ENCODE results near the gene TMEM39A.
A peak's percentile ranks its signal among the peaks of the same experiment; 100 is the strongest.

TMEM39A gene, protein sequence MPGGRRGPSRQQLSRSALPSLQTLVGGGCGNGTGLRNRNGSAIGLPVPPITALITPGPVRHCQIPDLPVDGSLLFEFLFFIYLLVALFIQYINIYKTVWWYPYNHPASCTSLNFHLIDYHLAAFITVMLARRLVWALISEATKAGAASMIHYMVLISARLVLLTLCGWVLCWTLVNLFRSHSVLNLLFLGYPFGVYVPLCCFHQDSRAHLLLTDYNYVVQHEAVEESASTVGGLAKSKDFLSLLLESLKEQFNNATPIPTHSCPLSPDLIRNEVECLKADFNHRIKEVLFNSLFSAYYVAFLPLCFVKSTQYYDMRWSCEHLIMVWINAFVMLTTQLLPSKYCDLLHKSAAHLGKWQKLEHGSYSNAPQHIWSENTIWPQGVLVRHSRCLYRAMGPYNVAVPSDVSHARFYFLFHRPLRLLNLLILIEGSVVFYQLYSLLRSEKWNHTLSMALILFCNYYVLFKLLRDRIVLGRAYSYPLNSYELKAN

DNA sequence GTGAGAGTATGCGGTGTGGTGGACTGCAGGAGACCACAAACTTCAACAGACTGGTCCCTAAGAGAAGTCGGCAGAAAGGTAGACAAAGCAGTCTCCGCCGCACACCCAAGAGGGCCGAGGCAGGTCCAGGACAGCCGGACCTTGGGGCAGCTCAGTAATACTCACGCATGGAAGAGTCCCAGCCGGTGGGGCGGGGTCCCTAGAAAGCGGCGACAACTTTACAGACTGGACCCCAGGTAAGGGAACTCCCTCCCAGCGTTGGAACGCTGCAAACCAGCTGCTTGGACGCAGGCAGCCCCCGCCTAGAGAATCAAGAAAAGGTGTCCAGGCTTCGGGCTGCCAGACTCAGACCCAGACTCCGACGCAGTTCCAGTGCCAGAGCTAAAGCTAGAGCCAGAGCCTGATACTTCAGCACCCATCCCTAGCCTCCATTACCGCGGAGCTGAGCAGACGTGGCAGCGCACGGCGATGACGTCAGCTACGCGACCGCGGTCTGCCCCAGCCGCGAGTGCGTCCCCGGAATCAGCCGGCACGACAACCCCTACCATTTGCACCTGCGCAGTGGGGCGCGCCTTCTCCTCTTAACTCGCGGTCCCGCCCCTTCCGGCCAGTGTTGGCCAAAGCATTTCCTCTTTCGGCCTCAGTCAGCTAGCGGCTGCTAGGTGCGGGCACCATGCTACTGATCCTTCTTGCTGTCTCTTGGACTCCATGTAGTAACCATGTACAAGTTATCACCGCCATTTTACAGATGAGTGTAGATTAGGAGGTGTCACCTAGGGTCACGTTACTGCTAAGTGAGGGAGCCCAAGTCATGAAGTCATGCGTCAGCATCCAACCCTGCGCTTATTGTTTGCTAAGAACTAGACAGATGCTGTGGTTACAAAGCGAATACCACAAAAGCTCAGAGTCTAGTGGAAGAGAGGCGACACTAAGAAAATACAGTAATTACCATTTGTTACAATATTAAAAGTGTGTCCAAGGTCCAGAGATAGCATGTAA lies at the start of gene TMEM39A:
Gene TMEM39A, minus strand, starts transcription at position 445 of the 999 bp plus-strand sequence. CDS start 1,541 bp downstream, outside the sequence.
- DNase-seq = peak; percentile 90

DNA sequence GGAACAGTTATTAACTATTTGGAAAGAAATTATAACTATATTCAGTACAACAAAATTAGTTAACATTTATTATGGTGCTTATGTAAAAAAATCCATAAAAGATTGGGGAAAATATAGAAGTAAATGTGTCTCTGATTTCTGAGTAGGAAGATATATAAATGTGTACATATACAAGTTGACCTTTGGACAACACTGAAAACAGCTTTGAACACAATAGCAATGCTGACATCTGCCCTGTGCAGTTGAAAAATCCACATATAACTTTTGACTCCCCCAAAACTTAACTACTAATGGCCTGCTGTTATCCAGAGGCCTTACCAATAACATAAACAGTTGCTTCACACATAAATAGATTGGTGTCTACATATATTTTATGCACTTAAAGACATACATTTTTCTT lies 47.3 kb upstream of the TMEM39A start:
- DNase-seq = no peak

DNA sequence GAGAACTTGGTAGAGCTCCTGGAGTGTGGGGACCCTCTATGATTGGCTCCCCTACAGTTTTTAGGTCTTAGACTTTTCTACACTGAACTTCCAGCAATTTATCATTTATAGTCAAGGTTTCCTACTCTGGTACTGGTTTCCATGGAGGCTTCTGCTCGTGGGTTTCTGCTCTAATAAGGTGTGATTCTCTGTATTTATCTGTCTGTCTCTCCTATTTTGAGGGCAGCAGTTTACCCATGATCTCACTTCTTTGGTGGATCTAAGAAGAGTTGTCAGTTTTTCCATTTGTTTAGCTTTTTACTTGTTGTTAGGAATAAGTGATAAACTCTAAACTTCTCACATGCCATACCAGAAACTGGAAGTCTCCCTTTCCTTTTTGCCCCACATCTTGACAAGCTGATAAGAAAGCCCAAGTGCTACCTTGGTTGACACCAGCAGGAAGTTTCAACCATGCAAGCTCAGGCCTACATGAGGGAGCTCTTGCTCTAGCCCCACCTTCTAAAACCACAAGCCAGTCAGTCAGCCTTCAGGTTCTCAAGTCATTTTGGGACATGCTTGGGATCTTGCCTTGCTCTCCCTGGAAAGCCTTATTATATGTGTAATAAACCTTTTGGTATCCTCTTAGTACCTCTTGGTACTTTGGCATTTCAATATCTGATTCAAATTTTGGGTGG lies 44.9 kb upstream of the TMEM39A start:
- DNase-seq = no peak

DNA sequence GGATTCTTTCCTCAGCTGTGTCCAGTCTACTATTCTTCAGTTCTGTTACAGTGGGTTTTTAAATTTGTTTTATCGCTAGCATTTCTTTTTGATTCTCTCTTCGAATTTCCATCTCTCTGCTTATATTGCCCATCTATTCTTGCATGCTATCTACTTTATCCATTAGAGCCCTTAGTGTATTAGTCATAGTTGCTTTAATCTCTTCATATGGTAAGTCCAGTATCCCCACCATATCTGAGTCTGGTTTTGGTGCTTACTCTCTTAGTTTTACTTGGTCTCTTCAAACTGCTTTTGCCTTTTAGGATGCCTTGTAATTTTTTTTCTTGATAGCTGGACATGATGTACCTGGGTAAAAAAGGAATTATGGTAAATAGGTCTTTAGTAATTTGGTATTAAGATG lies 44.0 kb upstream of the TMEM39A start:
- DNase-seq = no peak

DNA sequence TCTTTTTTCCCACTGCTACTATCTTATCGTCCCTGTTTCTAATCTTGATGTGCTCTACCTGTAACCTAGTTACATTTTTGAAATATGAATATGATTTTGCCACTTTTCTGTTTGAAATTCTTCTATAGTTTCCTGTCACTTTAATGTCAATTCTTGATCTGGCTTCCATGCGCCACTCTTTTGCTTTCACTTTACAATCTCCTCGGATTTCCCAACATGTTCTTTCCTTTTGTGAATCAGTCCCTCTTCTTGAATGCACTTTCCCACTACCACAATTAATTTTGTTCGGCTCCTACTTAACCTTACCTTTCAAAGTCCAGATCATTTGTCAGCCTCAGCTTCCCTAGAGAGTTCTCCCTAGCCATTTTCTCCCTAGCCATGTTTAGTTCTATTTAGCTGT lies 43.2 kb upstream of the TMEM39A start:
- DNase-seq = no peak

DNA sequence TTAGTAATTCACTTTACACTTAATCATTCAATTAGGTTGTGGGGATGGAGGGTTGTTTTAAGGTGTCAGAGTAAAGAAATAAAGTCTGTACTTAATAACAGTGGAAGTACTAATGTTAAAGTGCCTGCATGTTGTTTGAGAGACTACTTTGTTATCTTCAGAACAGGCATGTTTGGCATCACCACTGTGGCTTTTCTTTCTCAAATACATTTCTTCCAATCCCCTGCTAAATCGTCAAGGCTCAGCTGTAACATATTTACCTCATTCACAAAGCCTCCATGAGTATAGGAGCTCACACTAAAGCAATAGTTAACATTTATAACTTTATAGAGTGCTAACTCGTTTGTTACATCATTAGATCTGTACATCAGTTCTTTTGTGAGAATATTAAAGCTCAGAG lies 37.5 kb upstream of the TMEM39A start:
- DNase-seq = no peak

DNA sequence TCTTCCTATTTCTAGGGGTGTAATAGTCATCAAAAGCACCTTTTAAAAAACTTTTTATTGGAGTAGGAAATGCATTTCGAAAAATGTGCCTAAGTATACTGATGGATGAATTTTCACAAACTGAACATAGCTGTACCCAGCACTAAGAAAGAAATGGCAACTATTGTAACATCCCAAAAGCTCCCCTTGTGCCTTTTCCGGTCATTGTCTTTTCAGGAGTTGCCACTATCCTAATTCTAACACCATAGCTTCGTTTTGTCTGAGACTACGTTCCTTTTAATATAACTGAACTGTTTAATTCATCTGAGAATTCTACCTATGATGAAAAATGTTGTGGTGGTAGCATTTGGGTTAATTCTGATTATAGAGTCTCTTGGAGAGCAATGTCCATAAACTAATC lies 36.9 kb upstream of the TMEM39A start:
- no peak for DNase-seq

DNA sequence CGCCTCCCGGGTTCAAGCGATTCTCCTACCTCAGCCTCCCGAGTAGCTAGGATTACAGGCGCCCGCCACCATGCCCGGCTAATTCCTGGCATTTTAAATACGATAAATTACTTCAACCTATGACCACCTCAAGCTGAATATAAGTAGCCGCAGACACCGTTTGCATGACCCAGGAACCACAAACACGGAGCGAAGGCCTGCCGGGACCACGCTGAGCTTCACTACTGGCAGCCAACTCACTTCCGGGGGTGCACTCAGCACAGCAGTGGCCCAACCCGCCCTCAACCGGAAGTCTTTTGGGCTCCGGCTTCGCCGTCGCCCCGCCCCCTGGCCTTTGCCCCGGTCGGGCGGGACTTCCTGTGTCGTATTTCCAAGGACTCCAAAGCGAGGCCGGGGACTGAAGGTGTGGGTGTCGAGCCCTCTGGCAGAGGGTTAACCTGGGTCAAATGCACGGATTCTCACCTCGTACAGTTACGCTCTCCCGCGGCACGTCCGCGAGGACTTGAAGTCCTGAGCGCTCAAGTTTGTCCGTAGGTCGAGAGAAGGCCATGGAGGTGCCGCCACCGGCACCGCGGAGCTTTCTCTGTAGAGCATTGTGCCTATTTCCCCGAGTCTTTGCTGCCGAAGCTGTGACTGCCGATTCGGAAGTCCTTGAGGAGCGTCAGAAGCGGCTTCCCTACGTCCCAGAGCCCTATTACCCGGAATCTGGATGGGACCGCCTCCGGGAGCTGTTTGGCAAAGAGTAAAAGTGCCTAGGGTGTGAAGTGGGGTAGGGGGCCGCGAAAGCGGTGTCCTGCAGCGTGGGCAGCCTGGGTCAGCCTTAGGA lies 35.0 kb upstream of the TMEM39A start, which contains the start of gene TIMMDC1:
Gene TIMMDC1, plus strand, starts transcription at position 362 of the 826 bp plus-strand sequence. Its CDS starts 187 bp downstream, at position 549.
- peak; percentile 88 for DNase-seq

DNA sequence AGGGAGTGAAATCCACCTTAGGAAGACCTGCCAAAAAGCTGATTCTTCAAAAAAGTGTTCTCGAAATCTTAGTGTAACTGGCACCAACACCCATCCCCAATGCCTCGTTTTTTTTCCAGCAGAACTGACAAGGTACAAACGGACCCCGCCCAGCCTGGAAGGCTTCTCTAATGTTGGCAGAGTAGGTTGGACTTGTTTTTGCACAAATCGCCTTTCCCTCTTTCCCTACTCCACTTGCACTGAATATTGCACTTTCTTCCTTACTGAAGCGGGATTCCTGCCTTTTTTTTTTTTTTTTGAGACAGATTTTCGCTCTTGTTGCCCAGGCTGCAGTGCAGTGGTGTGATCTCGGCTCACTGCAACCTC lies 34.4 kb upstream of the TMEM39A start:
- DNase-seq = no peak

DNA sequence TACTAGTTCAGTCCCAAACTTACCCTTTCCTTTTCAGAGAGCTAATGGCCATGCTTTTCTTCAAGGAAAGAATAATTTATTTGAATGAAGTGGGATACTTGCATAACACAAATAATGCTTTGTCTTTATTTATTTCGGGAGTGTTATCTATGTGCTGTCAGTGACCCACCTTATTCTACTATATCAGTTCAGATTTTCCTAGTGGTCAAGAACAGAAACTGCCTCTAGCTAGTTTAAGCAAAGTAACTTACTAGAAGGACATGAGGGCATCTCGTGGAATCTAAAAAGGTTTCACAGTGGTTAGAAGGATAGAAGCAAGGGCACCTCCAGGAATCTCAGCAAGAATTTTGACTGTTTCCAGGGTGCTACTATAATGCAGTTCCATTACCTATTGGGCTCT lies 31.2 kb upstream of the TMEM39A start:
- no peak for DNase-seq

DNA sequence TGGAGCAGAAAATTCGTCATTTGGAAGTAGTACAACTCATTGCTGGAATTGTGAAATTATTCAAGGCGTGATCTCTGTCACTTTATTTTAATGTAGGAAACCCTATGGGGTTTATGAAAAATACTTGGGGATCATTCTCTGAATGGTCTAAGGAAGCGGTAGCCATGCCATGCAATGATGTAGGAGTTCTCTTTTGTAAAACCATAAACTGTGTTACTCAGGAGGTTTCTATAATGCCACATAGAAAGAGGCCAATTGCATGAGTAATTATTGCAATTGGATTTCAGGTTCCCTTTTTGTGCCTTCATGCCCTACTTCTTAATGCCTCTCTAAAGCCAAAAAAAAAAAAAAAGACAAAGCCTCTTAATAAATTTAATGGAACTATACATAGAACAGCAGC lies 29.4 kb upstream of the TMEM39A start:
- no peak for DNase-seq

DNA sequence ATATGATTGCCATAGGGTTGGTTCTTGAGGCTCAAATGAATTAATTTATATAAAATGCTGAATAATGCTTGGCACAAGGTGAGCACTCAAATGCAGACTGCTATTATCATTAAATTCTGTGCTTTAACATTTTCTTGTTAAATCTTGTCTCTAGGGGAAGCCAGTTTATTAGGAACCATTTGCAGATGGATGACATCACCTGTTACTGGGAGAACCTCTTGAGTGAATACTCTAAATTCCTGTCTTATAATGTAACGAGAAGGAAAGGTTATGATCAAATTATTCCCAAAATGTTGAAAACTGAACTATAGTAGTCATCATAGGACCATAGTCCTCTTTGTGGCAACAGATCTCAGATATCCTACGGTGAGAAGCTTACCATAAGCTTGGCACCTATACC lies 28.7 kb upstream of the TMEM39A start:
- DNase-seq = no peak

DNA sequence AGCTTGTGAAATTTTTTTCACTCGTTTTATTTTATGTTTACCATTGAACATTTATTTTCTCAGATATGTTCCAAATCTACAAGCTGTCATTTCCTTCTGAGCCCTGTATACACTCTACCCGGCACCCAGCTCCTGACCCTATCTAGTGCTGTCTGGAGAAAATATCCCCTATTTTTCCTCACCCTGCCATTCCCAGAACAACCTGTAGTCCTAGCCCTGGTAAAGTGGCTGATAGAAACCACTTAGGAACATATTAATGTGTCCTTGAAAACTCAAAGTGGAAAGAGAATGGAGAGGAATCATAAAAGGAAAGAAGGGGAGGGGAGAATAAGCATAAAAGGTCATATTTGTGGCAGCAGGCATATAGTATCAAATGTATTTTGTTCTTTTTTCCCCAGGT lies 26.7 kb upstream of the TMEM39A start:
- DNase-seq = no peak

DNA sequence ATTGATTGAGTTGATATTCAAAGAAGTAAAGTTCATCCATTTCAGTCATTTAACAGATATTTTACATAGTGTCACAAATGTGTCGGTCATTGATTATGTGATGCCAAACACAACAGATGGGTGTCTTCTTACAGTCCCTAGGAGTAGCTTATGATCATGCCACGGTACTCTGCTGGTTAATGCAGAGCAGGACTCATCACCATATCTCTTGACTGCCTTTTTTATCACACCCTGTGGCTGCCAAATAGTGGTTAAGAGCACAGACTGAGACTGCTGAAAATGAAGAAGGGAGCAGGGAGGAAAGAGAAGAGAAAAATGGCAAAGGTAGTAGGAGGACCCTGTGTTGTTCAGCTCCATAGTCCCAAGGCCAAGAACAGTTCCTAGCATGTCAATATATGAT lies 22.1 kb upstream of the TMEM39A start:
- DNase-seq = no peak

DNA sequence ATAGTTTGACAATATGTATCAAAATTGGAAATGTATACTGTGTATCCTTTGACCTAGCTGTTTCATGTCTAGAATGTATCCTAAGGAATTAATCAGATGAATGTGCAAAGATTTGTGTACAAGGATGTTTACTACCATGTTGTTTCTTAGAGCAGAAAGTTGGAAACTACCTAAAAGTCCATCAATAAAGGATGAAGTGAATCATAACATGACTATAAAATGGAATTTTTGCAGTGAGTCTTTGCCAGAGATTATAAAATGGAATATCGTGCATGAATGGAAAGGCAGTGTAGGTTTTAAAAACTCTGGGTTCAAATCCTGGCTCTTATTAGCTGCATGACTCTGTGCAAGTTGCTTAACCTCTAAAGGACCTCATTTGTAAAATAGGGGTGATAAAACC lies 19.7 kb upstream of the TMEM39A start:
- no peak for DNase-seq

DNA sequence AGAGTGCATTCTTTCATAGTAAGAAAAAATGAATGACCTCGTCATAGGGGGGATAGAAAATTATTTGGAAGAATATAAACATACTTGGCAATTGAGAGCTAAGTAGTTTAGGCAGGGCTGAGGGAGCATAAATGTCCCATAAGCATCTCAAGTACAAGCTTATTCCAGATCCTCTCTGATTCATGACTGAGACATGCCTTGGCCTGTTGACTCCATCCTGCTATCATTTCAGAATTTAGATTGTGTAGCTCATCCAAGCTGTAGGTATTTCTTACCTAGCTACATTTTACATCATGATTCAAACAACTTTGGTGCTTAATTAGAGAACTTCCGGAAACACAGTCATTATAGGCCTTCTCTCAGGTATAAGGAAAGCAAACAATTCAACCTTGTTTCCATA lies 17.7 kb upstream of the TMEM39A start:
- DNase-seq = no peak

DNA sequence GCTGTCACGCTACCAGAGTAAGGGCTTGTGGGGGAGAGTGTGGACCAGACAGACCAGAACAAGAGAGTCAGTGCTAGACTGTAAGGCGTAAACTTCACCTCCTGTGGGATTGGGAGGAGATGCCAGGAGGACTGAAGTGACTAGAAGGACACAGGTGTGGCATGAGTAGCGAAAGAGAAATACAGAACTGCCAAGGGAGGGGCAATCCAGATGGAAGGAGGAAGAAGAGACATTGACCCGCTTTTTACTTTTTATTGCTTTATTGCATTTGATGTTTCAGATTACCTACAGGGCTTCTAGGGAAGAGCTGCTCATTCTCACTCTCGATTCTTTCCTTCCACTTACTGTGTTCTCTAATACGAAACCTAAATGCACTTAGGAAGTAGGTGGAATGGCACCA lies 7.5 kb upstream of the TMEM39A start:
- DNase-seq = no peak

DNA sequence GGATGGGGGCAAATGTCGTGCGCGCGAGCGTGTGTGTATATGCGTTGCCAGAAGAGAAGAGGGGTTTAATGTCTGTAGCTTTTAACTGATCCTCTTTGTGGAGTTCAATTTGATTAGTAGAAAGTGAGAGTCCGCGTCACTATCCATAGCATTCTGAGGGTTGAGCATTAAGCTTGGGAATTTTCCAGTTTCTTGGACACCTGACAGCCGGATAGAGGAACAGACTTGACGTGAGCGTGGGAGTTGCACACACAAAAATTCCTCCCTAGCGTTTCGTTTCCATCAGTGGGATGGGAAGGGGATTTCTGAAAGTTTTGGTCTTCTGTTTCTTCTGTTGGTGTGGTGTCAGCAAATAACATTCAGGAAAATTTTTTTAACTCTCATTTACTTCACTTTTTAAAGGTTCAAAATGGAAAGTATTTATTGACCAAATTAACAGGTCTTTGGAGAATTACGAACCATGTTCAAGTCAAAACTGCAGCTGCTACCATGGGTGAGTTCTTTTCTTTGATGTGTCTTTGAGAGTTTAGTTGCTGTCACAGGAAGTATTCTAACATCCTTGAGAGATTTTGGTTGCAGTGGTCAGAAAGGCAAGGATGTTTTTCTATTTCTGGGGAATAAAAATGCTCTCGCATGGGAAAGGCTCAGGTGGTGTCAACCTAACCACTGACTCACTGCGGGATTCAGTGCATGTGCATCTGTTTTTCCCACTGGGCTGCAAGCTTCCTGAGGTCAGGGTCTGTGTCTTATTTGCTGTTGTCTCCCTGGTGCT lies 6.2 kb upstream of the TMEM39A start:
- peak; percentile 20 for DNase-seq

DNA sequence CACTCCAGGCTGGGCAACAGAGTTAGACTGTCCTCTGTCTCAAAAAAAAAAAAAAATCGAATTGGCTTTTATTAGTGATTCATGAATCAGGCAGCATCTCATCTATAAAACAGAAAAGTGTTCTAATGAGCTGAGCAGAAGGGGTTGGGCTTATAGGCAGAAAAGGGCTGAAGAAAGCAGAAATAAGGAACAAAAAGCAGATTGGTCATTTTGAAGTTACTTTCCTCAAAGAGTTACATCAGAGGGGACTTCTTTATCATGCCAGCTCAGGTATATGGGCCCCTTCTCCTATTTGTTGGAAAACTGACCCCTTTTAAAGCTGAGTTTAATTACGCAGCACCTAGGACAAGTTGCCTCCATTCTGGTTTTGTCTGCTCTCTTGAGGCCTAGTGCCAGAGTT lies 4.6 kb upstream of the TMEM39A start:
- no peak for DNase-seq

DNA sequence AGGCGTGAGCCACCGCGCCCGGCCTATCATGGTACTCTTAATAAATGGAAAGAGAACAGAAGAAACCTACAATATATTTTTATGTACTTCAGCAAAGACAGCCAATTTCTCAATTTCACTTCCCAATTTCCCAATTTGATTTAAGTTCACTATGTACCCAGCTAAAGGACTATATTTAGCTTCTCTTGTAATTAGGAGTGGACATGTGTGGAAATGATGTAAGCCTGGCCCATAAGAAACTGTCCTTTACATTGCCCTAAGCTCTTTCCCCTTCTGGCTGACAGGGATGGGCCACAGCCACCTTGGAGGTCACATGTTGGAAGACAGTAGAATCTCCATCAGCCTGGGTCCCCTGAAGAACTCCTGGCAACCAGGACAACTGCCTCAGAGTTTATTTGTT lies 6.2 kb downstream of the TMEM39A start:
- DNase-seq = no peak

DNA sequence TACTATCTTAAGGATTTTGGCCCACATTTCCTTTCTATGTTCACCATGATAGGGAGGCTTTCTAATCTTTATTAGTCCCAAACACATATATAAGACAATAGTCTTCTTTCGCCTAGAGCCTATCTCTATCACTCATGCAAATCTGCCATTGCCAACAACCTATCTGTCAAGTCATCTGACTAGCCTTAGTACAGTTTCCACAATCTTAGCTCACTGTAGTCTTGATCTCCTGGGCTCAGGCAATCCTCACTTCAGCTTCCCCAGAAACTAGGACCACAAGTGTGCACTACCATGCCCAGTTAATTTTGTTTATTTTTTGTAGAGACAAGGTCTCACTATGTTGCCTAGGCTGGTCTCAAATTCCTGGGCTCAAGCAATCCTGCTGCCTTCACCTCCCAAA lies 6.9 kb downstream of the TMEM39A start:
- DNase-seq = no peak

Measured in NCI-H226 (cell line).